Kidney epithelial cell (primary cell): ENCODE measurements around the gene LOXHD1. TPM values are rescaled to one million over a fixed set of nuclear protein-coding genes. Genes with fewer than 3 reads are reported as not detected.

Experiments used
- DNase-seq: peaks from one replicate; pipeline ENCODE4 v3.0.0-alpha.2; 2010; ENCODE audit warnings: low read depth
- H3K27me3 ChIP-seq: 2 replicates; pipeline ENCODE4 v1.6.0; 2011; ENCODE audit warnings: low read length; ENCODE audit not compliant: control insufficient read depth, insufficient read depth
- H3K36me3 ChIP-seq: 2 replicates; pipeline ENCODE4 v1.5.1; 2011; ENCODE audit warnings: low read length; ENCODE audit not compliant: control insufficient read depth, insufficient read depth
- H3K4me3 ChIP-seq: 2 replicates; pipeline ENCODE4 v1.5.1; 2011; ENCODE audit warnings: low read depth, mild to moderate bottlenecking, control low read depth, low read length
- total RNA-seq: library from RNA; depleted of rRNA; stranded (reverse); fragments of >200 nt; gene quantifications from 2 replicates; pipeline ENCODE4 v1.2.3, GENCODE V29; 2015
- TF ChIP-seq, protein P1 (sequence below): IDR thresholded peaks from 2 replicates; pipeline ENCODE4 v1.5.1; 2011; ENCODE audit warnings: mild to moderate bottlenecking, moderate library complexity, low read length, control low read depth, inconsistent platforms; ENCODE audit not compliant: insufficient read depth, poor library complexity, severe bottlenecking

The LOXHD1 gene
- total RNA-seq, 1 donor from 2014 or later = 0.08 TPM

DNA sequence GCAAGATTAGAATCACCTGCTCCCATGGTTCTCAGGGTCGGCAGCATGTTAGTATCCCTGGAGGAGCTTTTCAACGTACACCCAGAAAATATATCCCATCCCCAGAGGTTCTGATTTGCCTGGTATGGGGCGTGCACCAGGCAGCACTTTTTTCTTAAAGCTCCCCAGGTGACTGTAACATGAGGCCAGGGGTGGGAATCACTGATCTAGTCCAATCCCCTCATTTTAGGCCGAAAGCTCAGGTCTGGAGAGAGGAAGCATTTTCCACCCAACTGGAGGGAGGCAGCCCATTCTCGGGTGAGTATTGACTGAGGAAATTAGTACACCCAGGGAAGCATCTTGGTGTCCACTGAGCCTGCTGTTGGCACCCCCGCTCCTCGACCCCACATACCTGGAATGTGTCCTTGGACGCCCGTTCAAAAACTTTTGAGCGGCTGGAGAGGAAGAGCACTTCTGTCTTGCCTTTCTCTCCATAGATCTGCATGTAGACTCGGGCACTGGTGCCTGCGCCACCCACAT, 94.3 kb downstream of the LOXHD1 start:
- DNase-seq = no peak
- TF ChIP-seq, protein P1, sequence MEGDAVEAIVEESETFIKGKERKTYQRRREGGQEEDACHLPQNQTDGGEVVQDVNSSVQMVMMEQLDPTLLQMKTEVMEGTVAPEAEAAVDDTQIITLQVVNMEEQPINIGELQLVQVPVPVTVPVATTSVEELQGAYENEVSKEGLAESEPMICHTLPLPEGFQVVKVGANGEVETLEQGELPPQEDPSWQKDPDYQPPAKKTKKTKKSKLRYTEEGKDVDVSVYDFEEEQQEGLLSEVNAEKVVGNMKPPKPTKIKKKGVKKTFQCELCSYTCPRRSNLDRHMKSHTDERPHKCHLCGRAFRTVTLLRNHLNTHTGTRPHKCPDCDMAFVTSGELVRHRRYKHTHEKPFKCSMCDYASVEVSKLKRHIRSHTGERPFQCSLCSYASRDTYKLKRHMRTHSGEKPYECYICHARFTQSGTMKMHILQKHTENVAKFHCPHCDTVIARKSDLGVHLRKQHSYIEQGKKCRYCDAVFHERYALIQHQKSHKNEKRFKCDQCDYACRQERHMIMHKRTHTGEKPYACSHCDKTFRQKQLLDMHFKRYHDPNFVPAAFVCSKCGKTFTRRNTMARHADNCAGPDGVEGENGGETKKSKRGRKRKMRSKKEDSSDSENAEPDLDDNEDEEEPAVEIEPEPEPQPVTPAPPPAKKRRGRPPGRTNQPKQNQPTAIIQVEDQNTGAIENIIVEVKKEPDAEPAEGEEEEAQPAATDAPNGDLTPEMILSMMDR = no peak
- Histone ChIP-seq H3K27me3 (no peaks in the 10 kb centered on the region), H3K4me3 (no peak overlapping the region), H3K36me3 (no peaks in the 10 kb centered on the region)

DNA sequence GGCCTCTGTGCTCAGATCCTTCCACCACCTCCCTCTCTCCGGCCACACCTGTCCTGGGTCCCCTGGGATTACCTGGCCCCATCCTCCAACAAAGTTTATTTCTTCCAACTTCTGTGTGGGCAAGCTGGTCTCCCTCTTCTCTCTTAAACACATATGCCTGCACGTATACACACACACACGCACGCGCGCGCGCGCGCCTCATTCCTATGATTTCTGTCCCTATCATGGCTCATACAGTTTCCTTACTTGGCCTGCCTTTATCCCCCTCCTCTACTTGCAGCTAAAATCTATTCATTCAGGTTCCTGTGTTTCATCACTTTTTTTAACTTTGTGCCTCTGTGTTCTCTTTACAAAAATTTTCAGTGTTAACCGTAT, 96.4 kb downstream of the LOXHD1 start:
- TF ChIP-seq, protein P1 = no peak
- Histone ChIP-seq H3K36me3 (no peaks in the 10 kb centered on the region), H3K27me3 (no peaks in the 10 kb centered on the region), H3K4me3 (no peak overlapping the region)
- DNase-seq = no peak

DNA sequence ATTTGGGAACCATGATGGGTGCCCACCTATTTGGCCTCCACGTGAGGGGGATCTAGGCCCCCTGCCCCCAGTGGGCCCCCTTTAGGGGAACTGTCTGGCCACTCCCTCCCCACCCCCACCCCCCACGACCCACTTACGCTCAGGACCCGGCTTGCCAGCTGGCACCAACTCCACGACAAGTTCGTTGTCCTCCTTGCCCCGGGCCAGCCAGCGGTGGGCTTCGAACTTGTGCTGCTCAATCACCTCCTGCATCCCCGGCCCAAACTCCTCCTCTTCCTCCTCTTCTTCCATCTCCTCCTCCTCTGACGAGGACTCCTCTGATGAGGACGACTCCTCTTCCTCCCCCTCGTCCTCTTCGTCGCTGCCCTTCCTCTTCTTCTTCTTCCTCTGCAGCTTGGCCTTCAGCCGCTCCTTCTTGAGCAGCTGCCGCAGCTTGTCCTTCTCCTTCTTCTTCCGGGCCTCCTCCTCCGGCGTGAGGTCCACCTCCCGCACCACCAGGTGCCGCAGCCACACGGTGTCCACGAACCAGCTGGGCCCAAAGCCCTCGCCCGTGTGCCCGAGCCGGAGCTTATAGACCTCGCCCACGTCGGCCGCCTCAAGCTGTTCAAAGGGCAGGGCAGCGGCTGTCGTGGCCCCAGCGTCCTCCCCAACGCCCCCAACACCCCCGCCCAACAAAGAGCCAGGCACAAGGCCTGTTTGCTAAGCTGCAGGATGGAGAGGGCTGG, 96.9 kb downstream of the LOXHD1 start:
- TF ChIP-seq, protein P1 = no peak
- no peak overlapping the region for H3K4me3 ChIP-seq
- no peaks in the 10 kb centered on the region for H3K27me3 ChIP-seq
- H3K36me3 ChIP-seq = no peaks in the 10 kb centered on the region
- DNase-seq = no peak

DNA sequence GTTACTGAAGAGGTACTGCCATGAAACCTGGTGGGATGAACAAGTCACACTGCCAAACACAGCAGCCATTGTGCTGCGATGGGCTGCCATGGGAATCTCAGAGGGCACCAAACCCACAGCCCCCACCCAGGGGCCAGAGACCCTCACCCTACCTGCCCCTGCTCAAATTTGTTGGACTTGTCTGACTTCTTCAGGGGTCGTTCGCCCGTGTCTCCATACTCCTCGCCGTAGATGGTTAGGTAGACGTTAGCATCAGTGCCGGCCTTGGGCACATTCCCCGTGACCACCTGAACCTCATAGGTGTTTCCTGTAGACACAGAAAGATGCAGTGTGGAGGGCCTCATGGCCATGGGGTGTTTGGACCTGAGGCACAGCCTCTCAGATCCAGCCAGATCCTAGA, 97.7 kb downstream of the LOXHD1 start:
- DNase-seq = no peak
- H3K36me3 ChIP-seq = no peaks in the 10 kb centered on the region
- TF ChIP-seq, protein P1 = no peak
- H3K27me3 ChIP-seq = no peaks in the 10 kb centered on the region
- no peak overlapping the region for H3K4me3 ChIP-seq

DNA sequence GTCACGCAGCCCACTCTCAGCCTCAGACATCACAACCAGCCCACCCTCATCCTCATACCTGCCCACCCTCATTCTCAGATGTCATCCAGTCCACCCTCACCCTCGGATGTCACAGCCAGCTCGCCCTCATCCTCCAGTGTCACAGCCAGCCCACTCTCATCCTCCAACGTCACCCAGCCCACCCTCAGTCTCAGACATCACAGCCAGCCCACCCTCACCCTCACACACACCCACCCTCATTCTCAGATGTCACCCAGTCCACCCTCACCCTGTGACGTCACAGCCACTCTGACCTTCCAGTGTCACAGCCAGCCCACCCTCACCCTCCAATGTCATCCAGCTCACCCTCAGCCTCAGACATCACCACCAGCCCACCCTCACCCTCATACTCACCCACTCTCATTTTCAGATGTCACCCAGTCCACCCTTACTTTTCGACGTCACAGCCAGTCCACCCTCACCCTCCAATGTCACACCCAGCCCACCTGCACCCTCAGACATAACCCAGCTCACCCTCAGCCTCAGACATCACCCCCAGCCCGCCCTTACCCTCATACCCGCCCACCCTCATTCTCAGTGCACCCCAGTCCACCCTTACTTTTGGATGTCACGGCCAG, 100.3 kb downstream of the LOXHD1 start:
- TF ChIP-seq, protein P1 = no peak
- H3K36me3 ChIP-seq = no peaks in the 10 kb centered on the region
- H3K4me3 ChIP-seq = no peak overlapping the region
- H3K27me3 ChIP-seq = no peaks in the 10 kb centered on the region
- DNase-seq = no peak
